Measurements from ENCODE around the gene TLE5. TPM values are rescaled to one million over a fixed set of nuclear protein-coding genes. Genes with fewer than 3 reads are reported as not detected.
A peak's percentile ranks its signal among the peaks of the same experiment; 100 is the strongest.

The TLE5 gene
- total and polyA plus RNA-seq, 2 experiments from 2014 or later, result 130 to 154 TPM

DNA sequence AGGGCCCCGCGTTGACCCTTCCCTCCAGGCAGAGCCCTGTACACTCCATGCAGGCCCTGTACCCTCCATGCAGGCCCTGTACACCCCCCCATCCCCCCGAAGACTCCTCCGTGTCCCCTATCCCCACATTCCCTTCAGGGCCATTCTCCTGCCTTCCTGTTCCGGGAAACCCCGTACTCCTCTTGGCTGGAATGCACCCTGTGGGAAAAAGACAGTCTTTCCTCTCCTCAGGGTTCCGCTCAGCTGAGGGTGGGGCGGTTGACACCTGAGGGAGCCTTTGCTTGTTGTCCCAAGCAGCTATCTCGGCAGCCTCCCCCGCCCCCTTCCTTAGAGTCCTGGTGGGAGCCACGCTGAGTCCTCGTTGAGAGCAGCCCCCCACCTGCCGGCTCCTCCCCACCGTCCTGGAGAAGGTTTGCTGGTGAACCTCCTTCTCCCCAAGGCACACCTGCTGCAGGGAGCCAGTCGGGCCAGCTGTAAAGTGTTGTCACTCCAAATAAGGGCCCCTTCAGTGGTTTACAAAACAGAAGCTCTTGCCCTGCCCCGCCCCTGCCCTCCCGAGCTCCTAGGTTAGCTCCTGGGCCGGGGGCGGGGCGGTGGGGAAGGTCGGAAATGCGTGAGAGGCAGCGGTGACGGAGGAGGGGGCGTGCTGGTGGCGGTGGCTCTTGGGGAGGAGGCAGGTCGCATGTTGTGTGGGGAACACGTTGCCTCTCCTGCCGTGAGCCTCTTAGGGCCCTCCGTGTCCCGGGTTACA is 33.3 kb upstream of the TLE5 start:
- TF ChIP-seq POLR2AphosphoS5 (IDR thresholded peaks at IDR 0.05; ENCODE audit: low read depth), result 0 out of 2 replicates have a peak, but pooled peaks have one; percentile 17
- peak; percentile 57; the same call in 1 of the 2 replicates for TF ChIP-seq CREB1 (CRISPR knock-in tag; IDR thresholded peaks at IDR 0.05; ENCODE audit: low read depth)
- no peak for TF ChIP-seq CTCF (conservative IDR thresholded peaks at IDR 0.05; ENCODE audit: low read depth in 2 of 2)
- no peaks in the 10 kb centered on the region for H3K9me3 Mint-ChIP-seq
- Histone ChIP-seq H3K4me3 (peak overlapping the region; percentile 81), H2AFZ (no peak overlapping the region), H3K79me2 (replicated peaks; ENCODE audit: insufficient read depth) (peaks cover 58% of the 10 kb centered on the region), H3K27me3 (ENCODE audit: insufficient read depth) (no peaks in the 10 kb centered on the region), H3K9me2 (ENCODE audit: insufficient read depth) (no peaks in the 10 kb centered on the region), H3K36me3 (ENCODE audit: insufficient read depth) (no peaks in the 10 kb centered on the region), H3K27ac (ENCODE audit: low read depth) (peak overlapping the region; percentile 45; the same call in 1 of the 2 replicates), H3K4me1 (ENCODE audit: insufficient read depth) (peaks cover 14% of the 10 kb centered on the region), H3F3A (replicated peaks; ENCODE audit: low read depth) (no peaks in the 10 kb centered on the region), H4K20me1 (replicated peaks; ENCODE audit: insufficient read depth) (peaks cover 8% of the 10 kb centered on the region), H3K4me2 (peak overlapping the region; percentile 94)
- peak overlapping the region; percentile 82 for H3K4me3 Mint-ChIP-seq
- H3K36me3 Mint-ChIP-seq (ENCODE audit: low read depth), result no peaks in the 10 kb centered on the region
- H3K4me1 Mint-ChIP-seq, result peaks cover 18% of the 10 kb centered on the region
- DNase-seq (ENCODE audit: low spot score) (peak; percentile 92), ATAC-seq (peak; percentile 56)
- peak overlapping the region; percentile 82; the same call in 1 of the 2 replicates for H3K27ac Mint-ChIP-seq
- H3K27me3 Mint-ChIP-seq (ENCODE audit: insufficient read depth, low read depth, poor library complexity), result peaks cover 11% of the 10 kb centered on the region

- peak overlapping the region; percentile 81 for H3K4me3 ChIP-seq
- Mint-ChIP-seq H3K27ac (peak overlapping the region; percentile 59; the same call in 1 of the 2 replicates), H3K27me3 (ENCODE audit: insufficient read depth, low read depth, poor library complexity) (peaks cover 11% of the 10 kb centered on the region), H3K4me3 (peak overlapping the region; percentile 82), H3K36me3 (ENCODE audit: low read depth) (no peaks in the 10 kb centered on the region), H3K4me1 (peaks cover 18% of the 10 kb centered on the region), H3K9me3 (no peaks in the 10 kb centered on the region)
- H4K20me1 ChIP-seq (replicated peaks; ENCODE audit: insufficient read depth), result peaks cover 8% of the 10 kb centered on the region
- DNase-seq (ENCODE audit: low spot score) (no peak), ATAC-seq (no peak)
- H3K4me1 ChIP-seq (ENCODE audit: insufficient read depth), result peaks cover 14% of the 10 kb centered on the region
- no peaks in the 10 kb centered on the region for H3K9me2 ChIP-seq (ENCODE audit: insufficient read depth)
- H3K27ac ChIP-seq (ENCODE audit: low read depth), result no peak overlapping the region
- H3K27me3 ChIP-seq (ENCODE audit: insufficient read depth), result no peaks in the 10 kb centered on the region
- H3K4me2 ChIP-seq, result peak overlapping the region; percentile 94
- H3K79me2 ChIP-seq (replicated peaks; ENCODE audit: insufficient read depth), result peaks cover 51% of the 10 kb centered on the region
- H3F3A ChIP-seq (replicated peaks; ENCODE audit: low read depth), result no peaks in the 10 kb centered on the region
- H3K36me3 ChIP-seq (ENCODE audit: insufficient read depth), result no peaks in the 10 kb centered on the region
- H2AFZ ChIP-seq, result no peak overlapping the region
- TF ChIP-seq EZH2 (IDR thresholded peaks at IDR 0.05; ENCODE audit: low read depth, unreplicated experiment), result no peak
- no peak for TF ChIP-seq CTCF (conservative IDR thresholded peaks at IDR 0.05; ENCODE audit: low read depth in 2 of 2)
- TF ChIP-seq ZNF114 (CRISPR knock-in tag; IDR thresholded peaks at IDR 0.05), result no peak
- TF ChIP-seq, protein P1, sequence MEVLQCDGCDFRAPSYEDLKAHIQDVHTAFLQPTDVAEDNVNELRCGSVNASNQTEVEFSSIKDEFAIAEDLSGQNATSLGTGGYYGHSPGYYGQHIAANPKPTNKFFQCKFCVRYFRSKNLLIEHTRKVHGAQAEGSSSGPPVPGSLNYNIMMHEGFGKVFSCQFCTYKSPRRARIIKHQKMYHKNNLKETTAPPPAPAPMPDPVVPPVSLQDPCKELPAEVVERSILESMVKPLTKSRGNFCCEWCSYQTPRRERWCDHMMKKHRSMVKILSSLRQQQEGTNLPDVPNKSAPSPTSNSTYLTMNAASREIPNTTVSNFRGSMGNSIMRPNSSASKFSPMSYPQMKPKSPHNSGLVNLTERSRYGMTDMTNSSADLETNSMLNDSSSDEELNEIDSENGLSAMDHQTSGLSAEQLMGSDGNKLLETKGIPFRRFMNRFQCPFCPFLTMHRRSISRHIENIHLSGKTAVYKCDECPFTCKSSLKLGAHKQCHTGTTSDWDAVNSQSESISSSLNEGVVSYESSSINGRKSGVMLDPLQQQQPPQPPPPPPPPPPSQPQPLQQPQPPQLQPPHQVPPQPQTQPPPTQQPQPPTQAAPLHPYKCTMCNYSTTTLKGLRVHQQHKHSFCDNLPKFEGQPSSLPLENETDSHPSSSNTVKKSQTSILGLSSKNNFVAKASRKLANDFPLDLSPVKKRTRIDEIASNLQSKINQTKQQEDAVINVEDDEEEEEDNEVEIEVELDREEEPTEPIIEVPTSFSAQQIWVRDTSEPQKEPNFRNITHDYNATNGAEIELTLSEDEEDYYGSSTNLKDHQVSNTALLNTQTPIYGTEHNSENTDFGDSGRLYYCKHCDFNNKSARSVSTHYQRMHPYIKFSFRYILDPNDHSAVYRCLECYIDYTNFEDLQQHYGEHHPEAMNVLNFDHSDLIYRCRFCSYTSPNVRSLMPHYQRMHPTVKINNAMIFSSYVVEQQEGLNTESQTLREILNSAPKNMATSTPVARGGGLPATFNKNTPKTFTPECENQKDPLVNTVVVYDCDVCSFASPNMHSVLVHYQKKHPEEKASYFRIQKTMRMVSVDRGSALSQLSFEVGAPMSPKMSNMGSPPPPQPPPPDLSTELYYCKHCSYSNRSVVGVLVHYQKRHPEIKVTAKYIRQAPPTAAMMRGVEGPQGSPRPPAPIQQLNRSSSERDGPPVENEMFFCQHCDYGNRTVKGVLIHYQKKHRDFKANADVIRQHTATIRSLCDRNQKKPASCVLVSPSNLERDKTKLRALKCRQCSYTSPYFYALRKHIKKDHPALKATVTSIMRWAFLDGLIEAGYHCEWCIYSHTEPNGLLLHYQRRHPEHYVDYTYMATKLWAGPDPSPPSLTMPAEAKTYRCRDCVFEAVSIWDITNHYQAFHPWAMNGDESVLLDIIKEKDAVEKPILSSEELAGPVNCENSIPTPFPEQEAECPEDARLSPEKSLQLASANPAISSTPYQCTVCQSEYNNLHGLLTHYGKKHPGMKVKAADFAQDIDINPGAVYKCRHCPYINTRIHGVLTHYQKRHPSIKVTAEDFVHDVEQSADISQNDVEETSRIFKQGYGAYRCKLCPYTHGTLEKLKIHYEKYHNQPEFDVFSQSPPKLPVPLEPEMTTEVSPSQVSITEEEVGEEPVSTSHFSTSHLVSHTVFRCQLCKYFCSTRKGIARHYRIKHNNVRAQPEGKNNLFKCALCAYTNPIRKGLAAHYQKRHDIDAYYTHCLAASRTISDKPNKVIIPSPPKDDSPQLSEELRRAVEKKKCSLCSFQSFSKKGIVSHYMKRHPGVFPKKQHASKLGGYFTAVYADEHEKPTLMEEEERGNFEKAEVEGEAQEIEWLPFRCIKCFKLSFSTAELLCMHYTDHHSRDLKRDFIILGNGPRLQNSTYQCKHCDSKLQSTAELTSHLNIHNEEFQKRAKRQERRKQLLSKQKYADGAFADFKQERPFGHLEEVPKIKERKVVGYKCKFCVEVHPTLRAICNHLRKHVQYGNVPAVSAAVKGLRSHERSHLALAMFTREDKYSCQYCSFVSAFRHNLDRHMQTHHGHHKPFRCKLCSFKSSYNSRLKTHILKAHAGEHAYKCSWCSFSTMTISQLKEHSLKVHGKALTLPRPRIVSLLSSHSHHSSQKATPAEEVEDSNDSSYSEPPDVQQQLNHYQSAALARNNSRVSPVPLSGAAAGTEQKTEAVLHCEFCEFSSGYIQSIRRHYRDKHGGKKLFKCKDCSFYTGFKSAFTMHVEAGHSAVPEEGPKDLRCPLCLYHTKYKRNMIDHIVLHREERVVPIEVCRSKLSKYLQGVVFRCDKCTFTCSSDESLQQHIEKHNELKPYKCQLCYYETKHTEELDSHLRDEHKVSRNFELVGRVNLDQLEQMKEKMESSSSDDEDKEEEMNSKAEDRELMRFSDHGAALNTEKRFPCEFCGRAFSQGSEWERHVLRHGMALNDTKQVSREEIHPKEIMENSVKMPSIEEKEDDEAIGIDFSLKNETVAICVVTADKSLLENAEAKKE (CRISPR knock-in tag; IDR thresholded peaks at IDR 0.05), result no peak
Measured at GRCh38 chr19:3094601-3095440, 32.5 kb upstream of the TLE5 start.

Measured in GM23338 (cell line).